ENCODE measurements around the gene ATM. TPM values are rescaled to one million over a fixed set of nuclear protein-coding genes. Genes with fewer than 3 reads are reported as not detected.

The ATM gene
- total and polyA plus RNA-seq, 2 experiments from 2014 or later: 27.6 to 59.3 TPM

DNA sequence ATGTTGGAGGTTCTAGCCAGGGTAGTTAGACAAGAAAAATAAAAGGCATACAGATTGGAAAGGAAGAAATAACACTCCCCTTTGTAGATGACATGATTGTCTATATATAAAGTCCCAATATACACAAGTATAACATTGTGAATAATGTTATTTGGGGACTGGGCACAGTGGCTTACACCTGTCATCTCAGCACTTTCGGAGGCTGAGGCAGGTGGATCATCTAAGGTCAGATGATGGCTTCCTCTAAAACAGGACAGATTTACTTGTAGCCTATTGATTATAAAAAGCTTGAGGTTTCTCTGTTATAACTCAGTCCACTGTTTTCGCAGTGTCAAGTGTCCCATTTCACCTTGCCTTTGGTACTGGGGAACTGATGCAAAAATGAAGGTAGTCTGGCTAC is 19.6 kb downstream of the ATM start (continued):
- TF ChIP-seq, protein P1, sequence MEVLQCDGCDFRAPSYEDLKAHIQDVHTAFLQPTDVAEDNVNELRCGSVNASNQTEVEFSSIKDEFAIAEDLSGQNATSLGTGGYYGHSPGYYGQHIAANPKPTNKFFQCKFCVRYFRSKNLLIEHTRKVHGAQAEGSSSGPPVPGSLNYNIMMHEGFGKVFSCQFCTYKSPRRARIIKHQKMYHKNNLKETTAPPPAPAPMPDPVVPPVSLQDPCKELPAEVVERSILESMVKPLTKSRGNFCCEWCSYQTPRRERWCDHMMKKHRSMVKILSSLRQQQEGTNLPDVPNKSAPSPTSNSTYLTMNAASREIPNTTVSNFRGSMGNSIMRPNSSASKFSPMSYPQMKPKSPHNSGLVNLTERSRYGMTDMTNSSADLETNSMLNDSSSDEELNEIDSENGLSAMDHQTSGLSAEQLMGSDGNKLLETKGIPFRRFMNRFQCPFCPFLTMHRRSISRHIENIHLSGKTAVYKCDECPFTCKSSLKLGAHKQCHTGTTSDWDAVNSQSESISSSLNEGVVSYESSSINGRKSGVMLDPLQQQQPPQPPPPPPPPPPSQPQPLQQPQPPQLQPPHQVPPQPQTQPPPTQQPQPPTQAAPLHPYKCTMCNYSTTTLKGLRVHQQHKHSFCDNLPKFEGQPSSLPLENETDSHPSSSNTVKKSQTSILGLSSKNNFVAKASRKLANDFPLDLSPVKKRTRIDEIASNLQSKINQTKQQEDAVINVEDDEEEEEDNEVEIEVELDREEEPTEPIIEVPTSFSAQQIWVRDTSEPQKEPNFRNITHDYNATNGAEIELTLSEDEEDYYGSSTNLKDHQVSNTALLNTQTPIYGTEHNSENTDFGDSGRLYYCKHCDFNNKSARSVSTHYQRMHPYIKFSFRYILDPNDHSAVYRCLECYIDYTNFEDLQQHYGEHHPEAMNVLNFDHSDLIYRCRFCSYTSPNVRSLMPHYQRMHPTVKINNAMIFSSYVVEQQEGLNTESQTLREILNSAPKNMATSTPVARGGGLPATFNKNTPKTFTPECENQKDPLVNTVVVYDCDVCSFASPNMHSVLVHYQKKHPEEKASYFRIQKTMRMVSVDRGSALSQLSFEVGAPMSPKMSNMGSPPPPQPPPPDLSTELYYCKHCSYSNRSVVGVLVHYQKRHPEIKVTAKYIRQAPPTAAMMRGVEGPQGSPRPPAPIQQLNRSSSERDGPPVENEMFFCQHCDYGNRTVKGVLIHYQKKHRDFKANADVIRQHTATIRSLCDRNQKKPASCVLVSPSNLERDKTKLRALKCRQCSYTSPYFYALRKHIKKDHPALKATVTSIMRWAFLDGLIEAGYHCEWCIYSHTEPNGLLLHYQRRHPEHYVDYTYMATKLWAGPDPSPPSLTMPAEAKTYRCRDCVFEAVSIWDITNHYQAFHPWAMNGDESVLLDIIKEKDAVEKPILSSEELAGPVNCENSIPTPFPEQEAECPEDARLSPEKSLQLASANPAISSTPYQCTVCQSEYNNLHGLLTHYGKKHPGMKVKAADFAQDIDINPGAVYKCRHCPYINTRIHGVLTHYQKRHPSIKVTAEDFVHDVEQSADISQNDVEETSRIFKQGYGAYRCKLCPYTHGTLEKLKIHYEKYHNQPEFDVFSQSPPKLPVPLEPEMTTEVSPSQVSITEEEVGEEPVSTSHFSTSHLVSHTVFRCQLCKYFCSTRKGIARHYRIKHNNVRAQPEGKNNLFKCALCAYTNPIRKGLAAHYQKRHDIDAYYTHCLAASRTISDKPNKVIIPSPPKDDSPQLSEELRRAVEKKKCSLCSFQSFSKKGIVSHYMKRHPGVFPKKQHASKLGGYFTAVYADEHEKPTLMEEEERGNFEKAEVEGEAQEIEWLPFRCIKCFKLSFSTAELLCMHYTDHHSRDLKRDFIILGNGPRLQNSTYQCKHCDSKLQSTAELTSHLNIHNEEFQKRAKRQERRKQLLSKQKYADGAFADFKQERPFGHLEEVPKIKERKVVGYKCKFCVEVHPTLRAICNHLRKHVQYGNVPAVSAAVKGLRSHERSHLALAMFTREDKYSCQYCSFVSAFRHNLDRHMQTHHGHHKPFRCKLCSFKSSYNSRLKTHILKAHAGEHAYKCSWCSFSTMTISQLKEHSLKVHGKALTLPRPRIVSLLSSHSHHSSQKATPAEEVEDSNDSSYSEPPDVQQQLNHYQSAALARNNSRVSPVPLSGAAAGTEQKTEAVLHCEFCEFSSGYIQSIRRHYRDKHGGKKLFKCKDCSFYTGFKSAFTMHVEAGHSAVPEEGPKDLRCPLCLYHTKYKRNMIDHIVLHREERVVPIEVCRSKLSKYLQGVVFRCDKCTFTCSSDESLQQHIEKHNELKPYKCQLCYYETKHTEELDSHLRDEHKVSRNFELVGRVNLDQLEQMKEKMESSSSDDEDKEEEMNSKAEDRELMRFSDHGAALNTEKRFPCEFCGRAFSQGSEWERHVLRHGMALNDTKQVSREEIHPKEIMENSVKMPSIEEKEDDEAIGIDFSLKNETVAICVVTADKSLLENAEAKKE (CRISPR knock-in tag; IDR thresholded peaks at IDR 0.05): no peak
- TF ChIP-seq NANOG (IDR thresholded peaks at IDR 0.05; ENCODE audit: borderline replicate concordance) (no peak), ZNF114 (CRISPR knock-in tag; IDR thresholded peaks at IDR 0.05) (no peak), ZNF331 (CRISPR knock-in tag; IDR thresholded peaks at IDR 0.05; ENCODE audit: low read depth) (no peak), EZH2 (IDR thresholded peaks at IDR 0.05; ENCODE audit: low read depth, unreplicated experiment) (no peak), JUNB (IDR thresholded peaks at IDR 0.05; ENCODE audit: unreplicated experiment) (no peak), EZH2phosphoT487 (IDR thresholded peaks at IDR 0.05; ENCODE audit: unreplicated experiment) (no peak), CREB1 (CRISPR knock-in tag; IDR thresholded peaks at IDR 0.05; ENCODE audit: low read depth) (no peak), STAT1 (IDR thresholded peaks at IDR 0.05; ENCODE audit: unreplicated experiment) (no peak)

DNA sequence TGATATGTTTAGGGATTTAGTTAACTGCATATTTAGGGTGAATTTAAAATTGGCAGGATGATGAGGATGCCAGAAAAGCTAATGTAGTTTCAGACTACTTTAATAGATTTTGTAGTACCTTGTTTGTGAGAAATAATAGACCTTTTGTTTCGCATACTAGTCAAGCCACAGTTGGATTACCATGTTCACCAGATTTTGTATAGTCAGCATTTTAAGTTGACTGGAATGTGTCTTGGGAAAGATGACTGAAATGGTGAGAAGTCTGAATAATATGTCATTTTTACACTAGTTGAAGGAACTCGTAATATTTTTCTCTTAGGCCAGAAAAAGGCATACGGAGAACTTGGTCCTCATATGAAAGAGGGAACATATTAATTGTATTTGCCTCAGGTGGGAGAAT is 23.4 kb downstream of the ATM start:
- Mint-ChIP-seq H3K27ac (no peak overlapping the region), H3K27me3 (ENCODE audit: insufficient read depth, low read depth, poor library complexity) (peaks cover 2% of the 10 kb centered on the region), H3K9me3 (no peaks in the 10 kb centered on the region), H3K36me3 (ENCODE audit: low read depth) (peaks cover 36% of the 10 kb centered on the region; the same call in 2 of the 3 replicates), H3K4me1 (no peaks in the 10 kb centered on the region), H3K4me3 (no peak overlapping the region)
- Histone ChIP-seq H3K9me2 (ENCODE audit: insufficient read depth) (no peaks in the 10 kb centered on the region), H4K20me1 (replicated peaks; ENCODE audit: insufficient read depth) (no peaks in the 10 kb centered on the region), H3K27me3 (ENCODE audit: insufficient read depth) (no peaks in the 10 kb centered on the region), H3K4me1 (ENCODE audit: insufficient read depth) (no peaks in the 10 kb centered on the region), H3K36me3 (ENCODE audit: insufficient read depth) (peaks cover 16% of the 10 kb centered on the region; the same call in 1 of the 2 replicates), H3K27ac (ENCODE audit: low read depth) (no peak overlapping the region), H3K79me2 (replicated peaks; ENCODE audit: insufficient read depth) (no peaks in the 10 kb centered on the region), H3F3A (replicated peaks; ENCODE audit: low read depth) (no peaks in the 10 kb centered on the region), H3K4me2 (no peak overlapping the region), H3K4me3 (no peak overlapping the region), H2AFZ (no peak overlapping the region)
- ATAC-seq (no peak), DNase-seq (ENCODE audit: low spot score) (no peak)
- TF ChIP-seq, protein P2, sequence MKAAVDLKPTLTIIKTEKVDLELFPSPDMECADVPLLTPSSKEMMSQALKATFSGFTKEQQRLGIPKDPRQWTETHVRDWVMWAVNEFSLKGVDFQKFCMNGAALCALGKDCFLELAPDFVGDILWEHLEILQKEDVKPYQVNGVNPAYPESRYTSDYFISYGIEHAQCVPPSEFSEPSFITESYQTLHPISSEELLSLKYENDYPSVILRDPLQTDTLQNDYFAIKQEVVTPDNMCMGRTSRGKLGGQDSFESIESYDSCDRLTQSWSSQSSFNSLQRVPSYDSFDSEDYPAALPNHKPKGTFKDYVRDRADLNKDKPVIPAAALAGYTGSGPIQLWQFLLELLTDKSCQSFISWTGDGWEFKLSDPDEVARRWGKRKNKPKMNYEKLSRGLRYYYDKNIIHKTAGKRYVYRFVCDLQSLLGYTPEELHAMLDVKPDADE (IDR thresholded peaks at IDR 0.05): no peak
- TF ChIP-seq JUNB (IDR thresholded peaks at IDR 0.05; ENCODE audit: unreplicated experiment): no peak
- no peak for TF ChIP-seq EZH2phosphoT487 (IDR thresholded peaks at IDR 0.05; ENCODE audit: unreplicated experiment)
- no peak for TF ChIP-seq EZH2 (IDR thresholded peaks at IDR 0.05; ENCODE audit: low read depth, unreplicated experiment)
- no peak for TF ChIP-seq ZNF114 (CRISPR knock-in tag; IDR thresholded peaks at IDR 0.05)
- TF ChIP-seq CREB1 (CRISPR knock-in tag; IDR thresholded peaks at IDR 0.05; ENCODE audit: low read depth): no peak
- TF ChIP-seq NANOG (IDR thresholded peaks at IDR 0.05; ENCODE audit: borderline replicate concordance): no peak
- TF ChIP-seq ZNF331 (CRISPR knock-in tag; IDR thresholded peaks at IDR 0.05; ENCODE audit: low read depth): no peak
- no peak for TF ChIP-seq POLR2AphosphoS5 (IDR thresholded peaks at IDR 0.05; ENCODE audit: low read depth)
